Forelimb muscle (tissue), 1 donor: ENCODE measurements around the gene SPRING1. TPM values are rescaled to one million over a fixed set of nuclear protein-coding genes. Genes with fewer than 3 reads are reported as not detected.

Experiments
- DNase-seq: peaks from one replicate; pipeline ENCODE4 v3.0.0-alpha.2; 2013; ENCODE audit warnings: low read depth
- polyA plus RNA-seq: library from polyadenylated mRNA; unstranded; fragments of 120-200 nt; gene quantifications from one replicate; pipeline ENCODE4 v1.2.1, GENCODE V29; 2013; ENCODE audit not compliant: insufficient read length

SPRING1 gene
- polyA plus RNA-seq, 1 donor = 11.6 TPM

DNA sequence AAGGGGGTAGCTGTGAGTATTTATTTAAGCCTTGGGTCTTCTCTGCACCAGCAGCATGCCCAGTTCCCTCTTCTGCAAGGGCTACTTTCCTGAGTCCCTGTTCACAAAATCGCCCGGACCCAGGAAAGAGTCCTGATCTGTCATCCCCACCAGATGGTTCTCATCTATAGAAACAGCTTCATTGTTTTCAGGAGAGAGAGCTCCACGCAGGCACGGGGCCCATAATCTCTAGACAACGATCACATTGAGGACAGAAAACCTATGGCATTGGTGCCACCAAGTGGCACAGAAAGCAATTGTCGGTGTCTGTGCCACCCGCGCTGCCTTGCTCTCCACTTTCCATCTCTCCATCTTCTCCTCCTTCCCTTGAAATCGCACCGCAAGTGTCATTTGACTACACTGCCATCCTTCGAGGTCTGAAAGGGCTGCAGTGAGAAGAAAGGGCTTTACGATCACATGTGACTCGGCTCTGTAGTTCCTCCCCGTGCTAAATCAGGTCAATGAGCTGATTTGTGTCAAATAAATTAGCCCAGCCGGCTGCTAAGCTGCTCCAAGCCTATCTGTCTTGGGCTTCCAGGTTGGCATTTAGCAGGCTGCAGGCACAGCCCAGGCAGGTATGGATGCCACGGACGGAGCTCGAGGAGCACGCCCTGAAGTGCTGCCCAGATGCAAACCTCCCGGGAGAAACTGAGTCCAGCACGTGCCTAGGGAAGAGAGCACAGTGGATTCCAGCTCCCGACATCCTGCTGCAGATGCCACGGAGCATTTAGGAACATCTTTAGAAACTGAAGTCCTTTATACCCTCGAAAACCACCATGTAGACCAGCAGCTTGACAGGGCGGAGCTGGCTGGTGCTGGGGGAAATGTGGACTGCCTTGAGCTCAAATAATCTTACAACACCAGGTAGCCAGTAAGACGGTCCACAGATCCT, 28.8 kb downstream of the SPRING1 start:
- DNase-seq = peak; percentile 32

DNA sequence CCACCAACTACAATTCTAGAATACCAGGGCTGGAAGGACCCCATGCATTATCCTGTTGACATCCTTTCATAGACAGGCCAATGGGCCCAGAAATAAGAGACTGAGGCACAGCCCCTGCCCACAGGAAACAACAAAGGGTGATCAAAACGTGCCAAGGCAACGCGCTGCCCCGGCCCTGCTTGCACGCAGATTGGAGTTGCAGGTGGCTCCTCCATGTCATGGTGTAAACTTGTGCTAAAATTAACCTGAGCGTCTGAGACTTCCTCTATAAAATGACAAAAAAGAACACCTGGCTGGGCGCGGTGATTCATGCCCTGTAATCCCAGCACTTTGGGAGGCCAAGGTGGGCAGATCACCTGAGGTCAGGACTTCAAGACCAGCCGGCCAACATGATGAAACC, 30.1 kb downstream of the SPRING1 start:
- no peak for DNase-seq

DNA sequence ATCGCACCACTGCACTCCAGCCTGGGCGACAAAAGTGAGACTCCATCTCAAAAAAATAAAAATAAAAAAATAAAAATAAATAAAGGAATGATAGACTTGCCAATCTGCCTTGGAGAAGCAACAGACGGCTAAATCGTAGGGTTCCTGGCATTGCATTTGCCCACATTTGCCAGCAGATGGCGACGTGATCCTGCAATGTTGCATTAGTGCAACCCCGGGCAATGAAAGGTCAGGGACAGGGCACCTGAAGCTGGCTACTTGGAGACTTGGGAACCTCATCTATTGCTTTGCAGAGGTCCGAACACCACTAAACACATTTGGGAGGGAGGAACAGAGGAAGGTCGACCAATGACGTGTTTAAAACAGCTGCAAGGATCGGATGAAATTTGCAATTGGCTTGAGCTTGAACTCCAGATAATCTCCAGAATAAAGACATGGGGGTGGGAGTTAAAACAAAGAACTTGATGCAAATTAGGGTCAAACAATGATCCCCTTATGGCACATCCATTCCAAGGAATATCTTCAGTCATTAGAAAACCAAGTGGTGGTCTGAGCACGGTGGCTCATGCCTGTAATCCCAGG, 34.6 kb downstream of the SPRING1 start:
- no peak for DNase-seq

DNA sequence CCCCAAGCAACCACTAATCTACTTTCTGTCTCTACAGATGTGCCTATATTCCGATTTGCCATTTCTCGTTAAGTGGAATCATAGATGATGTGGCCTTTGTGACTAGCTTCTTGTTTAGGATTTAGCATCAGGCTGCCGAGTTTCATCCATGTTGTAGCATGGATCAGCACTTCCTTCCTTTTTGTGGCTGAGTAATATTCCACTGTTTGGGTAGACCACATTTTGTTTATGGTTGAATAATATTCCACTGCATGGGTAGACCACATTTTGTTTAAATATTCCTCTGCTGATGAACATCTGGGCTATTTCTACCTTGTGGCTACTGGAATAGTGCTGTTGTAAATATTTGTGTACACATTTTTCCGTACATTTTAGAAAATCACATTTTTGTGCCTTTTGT, 36.4 kb downstream of the SPRING1 start:
- DNase-seq = no peak

- no peak for DNase-seq
Observed at GRCh38 chr12:116700066-116700465, 37.8 kb downstream of the SPRING1 start.

GRCh38 chr12:116698554-116699075, 39.3 kb downstream of the SPRING1 start:
- no peak for DNase-seq

DNA sequence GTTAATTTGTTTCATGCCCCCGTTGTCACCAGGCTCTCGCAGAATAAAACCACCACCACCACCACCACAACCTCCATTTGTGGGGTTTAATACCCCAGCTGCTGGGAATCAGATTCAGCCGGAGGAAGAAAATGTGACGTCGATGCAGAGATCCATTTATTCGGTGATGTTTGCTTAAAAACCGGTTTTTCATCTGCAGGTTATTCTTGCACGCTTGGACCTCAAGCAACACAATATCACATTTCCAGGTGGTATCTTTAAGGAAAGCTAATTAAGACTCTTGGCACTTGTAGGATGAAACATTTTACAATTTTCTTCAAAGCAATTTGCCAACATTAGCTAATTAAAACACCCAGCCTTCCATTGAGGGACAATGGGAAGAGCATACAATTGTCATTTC, 39.8 kb downstream of the SPRING1 start:
- no peak for DNase-seq

- no peak for DNase-seq
Observed at GRCh38 chr12:116697716-116698115, 40.2 kb downstream of the SPRING1 start.

- DNase-seq = no peak
Observed at GRCh38 chr12:116697305-116697704, 40.6 kb downstream of the SPRING1 start.

- DNase-seq = no peak
Observed at GRCh38 chr12:116695464-116695725, 42.5 kb downstream of the SPRING1 start.

DNA sequence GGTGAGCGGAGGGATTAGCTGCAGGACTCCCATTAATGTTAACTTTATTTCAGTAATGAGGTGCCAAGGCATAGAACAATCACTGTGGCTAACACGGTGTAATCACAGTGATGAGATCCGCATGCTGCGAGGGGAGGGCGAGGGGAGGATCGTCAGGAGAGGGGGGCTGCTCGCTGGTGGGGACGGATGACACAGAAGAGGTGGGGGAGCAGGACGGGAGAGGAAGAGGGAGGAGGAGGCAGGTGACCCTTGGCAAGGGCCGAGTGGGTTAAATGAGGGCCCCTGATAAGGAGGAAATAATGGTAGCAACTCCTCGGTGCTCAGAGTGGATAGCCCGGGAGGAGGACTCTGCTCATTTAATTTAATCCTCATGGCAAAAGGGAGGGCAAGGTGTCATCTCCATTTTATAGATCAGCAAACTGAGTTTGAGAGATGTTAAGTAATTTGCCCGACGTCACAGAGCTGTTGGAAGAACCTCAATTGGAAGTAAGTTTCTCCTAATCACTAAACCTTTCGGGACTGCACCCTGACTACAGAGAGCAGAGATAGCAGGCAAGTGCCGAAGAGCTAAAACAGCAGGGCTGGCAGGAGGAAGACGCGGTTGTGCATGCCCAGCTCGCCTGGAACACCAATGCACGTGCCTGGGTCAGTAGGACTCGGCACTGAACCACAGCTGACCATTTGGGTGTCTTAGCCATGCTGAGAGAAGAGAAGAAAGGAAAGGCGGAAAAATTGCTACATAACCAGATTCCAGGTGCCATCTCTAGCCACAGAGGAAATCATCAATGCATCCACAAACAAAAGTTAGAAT, 43.0 kb downstream of the SPRING1 start:
- DNase-seq = no peak

DNA sequence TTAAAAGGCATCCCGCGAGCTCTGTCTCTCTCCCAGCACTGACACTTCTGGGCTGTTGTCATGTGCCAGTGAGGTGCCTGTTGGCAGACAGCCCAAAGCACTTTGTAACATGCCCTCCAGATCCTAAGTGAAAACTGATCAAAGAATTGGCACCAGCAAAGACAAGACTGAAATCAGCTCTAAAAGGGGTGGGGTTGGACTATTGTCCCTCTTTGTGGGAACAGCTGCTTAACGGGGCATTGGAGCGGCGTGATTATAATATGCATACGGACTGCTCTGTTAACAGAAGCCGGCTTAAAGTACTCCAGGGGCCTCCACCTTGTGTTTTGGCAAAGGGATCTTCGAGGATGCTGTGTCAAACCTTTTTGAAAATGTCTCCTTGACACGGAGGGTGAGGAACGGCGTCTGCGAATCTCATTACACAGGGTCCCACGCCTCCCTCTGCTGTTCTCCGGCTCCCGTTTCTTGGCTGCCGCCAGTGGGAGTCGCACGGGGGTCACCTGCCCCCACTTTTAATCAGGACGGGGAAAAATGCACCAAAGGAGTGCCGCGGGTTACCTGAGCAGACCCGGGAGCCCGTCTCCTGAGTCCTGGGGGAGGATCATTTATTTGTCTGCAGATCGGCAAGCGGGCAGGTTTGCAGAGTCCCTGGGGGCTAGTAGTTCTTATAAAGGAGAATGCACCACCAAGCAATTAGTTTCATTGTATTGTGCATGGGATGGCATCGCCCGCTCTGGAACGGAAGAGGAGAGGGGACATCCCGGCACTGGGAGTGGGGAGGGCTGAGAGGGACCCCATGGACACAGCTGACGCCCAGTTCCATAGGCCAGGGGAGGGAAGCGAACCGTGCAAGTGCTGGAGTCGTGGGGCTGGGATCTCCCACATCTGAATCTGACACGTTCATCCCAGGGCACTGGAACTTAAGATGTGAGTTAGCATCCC, 44.3 kb downstream of the SPRING1 start:
- DNase-seq = no peak

DNA sequence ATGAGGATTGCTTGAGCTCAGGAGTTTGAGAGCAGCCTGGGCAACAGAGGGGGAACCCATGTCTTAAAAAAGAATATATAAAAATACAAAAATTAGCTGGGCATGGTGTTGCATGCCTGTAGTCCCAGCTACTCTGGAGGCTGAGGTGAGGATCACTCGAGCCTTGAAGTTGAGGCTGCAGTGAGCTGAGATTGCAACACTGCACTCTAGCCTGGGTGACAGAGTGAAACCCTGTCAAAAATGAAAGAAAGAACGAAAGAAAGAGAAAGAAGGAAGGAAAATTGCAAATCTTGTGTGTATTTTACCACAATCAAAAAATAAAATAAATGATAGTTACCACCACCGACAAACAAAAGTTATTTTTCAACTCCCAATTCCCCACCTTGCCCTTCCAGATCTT, 45.3 kb downstream of the SPRING1 start:
- no peak for DNase-seq

- DNase-seq = no peak
Observed at GRCh38 chr12:116691636-116692035, 46.2 kb downstream of the SPRING1 start.

DNA sequence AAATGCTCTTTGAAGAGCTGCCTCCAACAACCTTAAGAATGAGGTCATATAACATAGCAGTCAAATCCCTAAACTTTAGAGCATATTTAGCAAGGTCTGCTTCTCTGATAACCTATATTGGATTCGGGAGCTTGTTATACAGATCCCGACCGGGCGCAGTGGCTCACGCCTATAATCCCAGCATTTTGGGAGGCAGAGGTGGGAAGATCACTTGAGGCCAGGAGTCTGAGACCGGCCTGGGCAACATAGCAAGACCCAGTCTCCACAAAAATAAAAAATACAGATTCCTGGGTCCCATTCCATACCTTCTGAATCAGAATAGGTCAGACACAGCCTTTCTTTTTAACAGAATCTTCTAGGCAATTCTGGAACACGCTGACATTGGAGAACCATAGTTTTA, 46.7 kb downstream of the SPRING1 start:
- DNase-seq = no peak

DNA sequence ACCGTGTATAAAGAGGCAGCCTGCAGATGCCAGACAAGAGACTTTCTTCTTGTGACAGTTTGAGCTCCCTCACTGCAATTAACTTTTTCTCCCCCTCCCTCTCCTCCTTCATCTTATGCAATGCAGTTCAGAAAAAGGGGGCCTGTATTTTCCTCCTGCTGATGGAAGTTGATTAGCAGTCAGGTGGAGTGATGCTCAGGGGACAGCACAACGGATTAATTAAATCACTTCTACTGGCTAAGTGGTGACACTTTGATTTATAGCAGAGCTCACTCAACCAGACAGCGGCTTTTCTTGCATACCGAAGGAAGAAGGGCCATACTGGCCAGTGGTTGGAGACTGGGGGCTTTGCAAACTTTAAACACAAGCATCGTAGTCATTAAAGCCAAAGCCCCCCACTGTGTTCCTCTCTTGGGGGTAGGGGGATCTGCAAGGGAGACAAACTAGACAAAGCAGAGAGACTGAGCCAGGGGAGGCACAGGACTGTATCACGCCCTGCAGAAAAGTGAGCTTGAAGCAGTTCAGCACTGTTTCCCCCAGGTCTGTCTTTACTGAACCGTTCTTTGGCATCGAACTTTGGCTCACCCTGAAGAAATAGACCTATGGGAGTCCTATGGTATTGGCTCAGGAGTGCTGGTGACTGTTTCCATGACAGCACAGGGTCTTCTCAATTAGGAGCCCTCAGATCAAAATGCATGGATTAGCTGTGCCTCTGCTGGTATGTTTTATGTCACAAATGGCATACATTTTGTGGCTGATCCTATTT, 47.7 kb downstream of the SPRING1 start:
- DNase-seq = no peak

DNA sequence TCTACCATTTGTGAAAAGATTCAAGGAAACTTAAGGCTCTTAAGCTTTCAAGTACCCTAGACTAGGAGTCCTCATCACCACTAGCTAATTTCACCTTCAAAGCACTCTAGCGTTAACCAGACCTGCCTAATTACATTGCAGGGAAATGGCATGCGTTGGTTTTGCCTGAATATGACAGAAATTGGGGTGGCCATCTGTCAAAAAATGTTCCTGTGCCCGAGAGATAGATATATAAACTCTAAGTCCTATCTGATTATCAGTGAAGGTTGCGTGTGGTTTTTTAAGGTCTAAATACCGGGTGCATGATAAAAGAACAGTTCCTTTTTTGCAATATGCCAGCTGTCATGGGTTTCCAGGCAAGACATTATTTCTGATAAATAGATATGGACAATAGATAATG, 48.3 kb downstream of the SPRING1 start:
- no peak for DNase-seq
